Mononuclear cell (primary cell): ENCODE data around the gene SYNPO2. TPM values are rescaled to one million over a fixed set of nuclear protein-coding genes. Genes with fewer than 3 reads are reported as not detected.

Experiments
- H3K27me3 ChIP-seq: 2 replicates; pipeline ENCODE4 v1.6.0; 2011; ENCODE audit warnings: low read length, control low read depth; ENCODE audit not compliant: insufficient read depth
- H3K4me1 ChIP-seq: 2 replicates; pipeline ENCODE4 v1.5.1; 2011; ENCODE audit warnings: mild to moderate bottlenecking, low read length, control low read depth; ENCODE audit not compliant: insufficient read depth
- H3K4me3 ChIP-seq: 2 replicates; pipeline ENCODE4 v1.5.1; 2011; ENCODE audit warnings: mild to moderate bottlenecking, low read length, moderate library complexity
- H3K9me3 ChIP-seq: 2 replicates; pipeline ENCODE4 v1.5.1; 2011; ENCODE audit warnings: low read depth, mild to moderate bottlenecking, control low read depth, low read length
- total RNA-seq: library from RNA; depleted of rRNA; stranded (reverse); fragments of >200 nt; gene quantifications from one replicate; pipeline ENCODE4 v1.2.3, GENCODE V29; 2012

The SYNPO2 gene
- total RNA-seq, 1 donor = 2.9 TPM

- H3K4me3 ChIP-seq = no peak overlapping the region
- no peaks in the 10 kb centered on the region for H3K4me1 ChIP-seq
- no peaks in the 10 kb centered on the region for H3K27me3 ChIP-seq
- H3K9me3 ChIP-seq = no peaks in the 10 kb centered on the region
These were observed 16.9 kb downstream of the SYNPO2 start for GRCh38 chr4:118905566-118905965.

- Histone ChIP-seq H3K4me3 (no peak overlapping the region), H3K9me3 (no peaks in the 10 kb centered on the region), H3K27me3 (no peaks in the 10 kb centered on the region), H3K4me1 (no peaks in the 10 kb centered on the region)
These were observed 20.7 kb downstream of the SYNPO2 start for GRCh38 chr4:118909173-118909956.

GRCh38 chr4:118910221-118910620, 21.6 kb downstream of the SYNPO2 start:
- H3K27me3 ChIP-seq = no peaks in the 10 kb centered on the region
- H3K9me3 ChIP-seq = no peaks in the 10 kb centered on the region
- no peaks in the 10 kb centered on the region for H3K4me1 ChIP-seq
- H3K4me3 ChIP-seq = no peak overlapping the region

GRCh38 chr4:118911238-118911703, 22.6 kb downstream of the SYNPO2 start:
- Histone ChIP-seq H3K4me1 (no peaks in the 10 kb centered on the region), H3K9me3 (no peaks in the 10 kb centered on the region), H3K27me3 (no peaks in the 10 kb centered on the region), H3K4me3 (no peak overlapping the region)

GRCh38 chr4:118915468-118915867, 26.8 kb downstream of the SYNPO2 start:
- Histone ChIP-seq H3K9me3 (no peaks in the 10 kb centered on the region), H3K27me3 (peaks cover 2% of the 10 kb centered on the region), H3K4me1 (no peaks in the 10 kb centered on the region), H3K4me3 (no peak overlapping the region)

- peaks cover 2% of the 10 kb centered on the region for H3K27me3 ChIP-seq
- no peaks in the 10 kb centered on the region for H3K9me3 ChIP-seq
- H3K4me3 ChIP-seq = no peak overlapping the region
- no peaks in the 10 kb centered on the region for H3K4me1 ChIP-seq
These were observed 28.1 kb downstream of the SYNPO2 start for GRCh38 chr4:118916691-118917289.

GRCh38 chr4:118917582-118917981, 28.9 kb downstream of the SYNPO2 start:
- peaks cover 2% of the 10 kb centered on the region for H3K27me3 ChIP-seq
- H3K9me3 ChIP-seq = no peaks in the 10 kb centered on the region
- no peaks in the 10 kb centered on the region for H3K4me1 ChIP-seq
- no peak overlapping the region for H3K4me3 ChIP-seq

GRCh38 chr4:118918388-118918787, 29.7 kb downstream of the SYNPO2 start:
- Histone ChIP-seq H3K9me3 (no peaks in the 10 kb centered on the region), H3K4me1 (no peaks in the 10 kb centered on the region), H3K4me3 (no peak overlapping the region), H3K27me3 (peaks cover 2% of the 10 kb centered on the region)

GRCh38 chr4:118920247-118920646, 31.6 kb downstream of the SYNPO2 start:
- H3K27me3 ChIP-seq = peaks cover 2% of the 10 kb centered on the region
- no peaks in the 10 kb centered on the region for H3K9me3 ChIP-seq
- H3K4me1 ChIP-seq = no peaks in the 10 kb centered on the region
- H3K4me3 ChIP-seq = no peak overlapping the region

GRCh38 chr4:118921786-118922185, 33.1 kb downstream of the SYNPO2 start:
- no peak overlapping the region for H3K4me3 ChIP-seq
- H3K4me1 ChIP-seq = no peaks in the 10 kb centered on the region
- H3K9me3 ChIP-seq = no peaks in the 10 kb centered on the region
- peaks cover 2% of the 10 kb centered on the region for H3K27me3 ChIP-seq

GRCh38 chr4:118923891-118924290, 35.2 kb downstream of the SYNPO2 start:
- Histone ChIP-seq H3K4me3 (no peak overlapping the region), H3K27me3 (peaks cover 2% of the 10 kb centered on the region), H3K9me3 (no peaks in the 10 kb centered on the region), H3K4me1 (no peaks in the 10 kb centered on the region)

- H3K9me3 ChIP-seq = no peaks in the 10 kb centered on the region
- H3K4me1 ChIP-seq = no peaks in the 10 kb centered on the region
- no peaks in the 10 kb centered on the region for H3K27me3 ChIP-seq
- no peak overlapping the region for H3K4me3 ChIP-seq
These were observed 39.3 kb downstream of the SYNPO2 start for GRCh38 chr4:118927974-118928373.

GRCh38 chr4:118930255-118930654, 41.6 kb downstream of the SYNPO2 start:
- H3K9me3 ChIP-seq = no peaks in the 10 kb centered on the region
- H3K4me1 ChIP-seq = no peaks in the 10 kb centered on the region
- no peaks in the 10 kb centered on the region for H3K27me3 ChIP-seq
- H3K4me3 ChIP-seq = no peak overlapping the region

- Histone ChIP-seq H3K9me3 (no peaks in the 10 kb centered on the region), H3K4me3 (no peak overlapping the region), H3K27me3 (no peaks in the 10 kb centered on the region), H3K4me1 (no peaks in the 10 kb centered on the region)
These were observed 43.1 kb downstream of the SYNPO2 start for GRCh38 chr4:118931786-118932185.

GRCh38 chr4:118935819-118936218, 47.2 kb downstream of the SYNPO2 start:
- no peak overlapping the region for H3K4me3 ChIP-seq
- no peaks in the 10 kb centered on the region for H3K9me3 ChIP-seq
- H3K4me1 ChIP-seq = no peaks in the 10 kb centered on the region
- H3K27me3 ChIP-seq = no peaks in the 10 kb centered on the region

- Histone ChIP-seq H3K27me3 (no peaks in the 10 kb centered on the region), H3K4me3 (no peak overlapping the region), H3K4me1 (no peaks in the 10 kb centered on the region), H3K9me3 (no peaks in the 10 kb centered on the region)
These were observed 47.8 kb downstream of the SYNPO2 start for GRCh38 chr4:118936406-118936805.
